ENCODE measurements around the gene DECR2.

GRCh38 chr16:354291-354881 is 47.3 kb upstream of the DECR2 start:
- TF ChIP-seq, protein P1, sequence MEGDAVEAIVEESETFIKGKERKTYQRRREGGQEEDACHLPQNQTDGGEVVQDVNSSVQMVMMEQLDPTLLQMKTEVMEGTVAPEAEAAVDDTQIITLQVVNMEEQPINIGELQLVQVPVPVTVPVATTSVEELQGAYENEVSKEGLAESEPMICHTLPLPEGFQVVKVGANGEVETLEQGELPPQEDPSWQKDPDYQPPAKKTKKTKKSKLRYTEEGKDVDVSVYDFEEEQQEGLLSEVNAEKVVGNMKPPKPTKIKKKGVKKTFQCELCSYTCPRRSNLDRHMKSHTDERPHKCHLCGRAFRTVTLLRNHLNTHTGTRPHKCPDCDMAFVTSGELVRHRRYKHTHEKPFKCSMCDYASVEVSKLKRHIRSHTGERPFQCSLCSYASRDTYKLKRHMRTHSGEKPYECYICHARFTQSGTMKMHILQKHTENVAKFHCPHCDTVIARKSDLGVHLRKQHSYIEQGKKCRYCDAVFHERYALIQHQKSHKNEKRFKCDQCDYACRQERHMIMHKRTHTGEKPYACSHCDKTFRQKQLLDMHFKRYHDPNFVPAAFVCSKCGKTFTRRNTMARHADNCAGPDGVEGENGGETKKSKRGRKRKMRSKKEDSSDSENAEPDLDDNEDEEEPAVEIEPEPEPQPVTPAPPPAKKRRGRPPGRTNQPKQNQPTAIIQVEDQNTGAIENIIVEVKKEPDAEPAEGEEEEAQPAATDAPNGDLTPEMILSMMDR (IDR thresholded peaks at IDR 0.05; ENCODE audit: insufficient read depth, low read length, poor library complexity, severe bottlenecking): no peak
- no peak for TF ChIP-seq EZH2phosphoT487 (conservative IDR thresholded peaks at IDR 0.05; ENCODE audit: low read length)

Data from SU-DHL-6 (cell line).